MM.1S (cell line): Measurements from ENCODE around the gene IRF8.

Source experiments
- DNase-seq: peaks from one replicate; pipeline ENCODE4 v3.0.0-alpha.2; 2015
- H2AFZ ChIP-seq: fragments of 300-600 bp; sonication (generic); 2 replicates; pipeline ENCODE4 v1.6.0; 2016; ENCODE audit warnings: antibody characterized with exemption, low read length
- H3F3A ChIP-seq: fragments of 300-600 bp; sonication (generic); 2 replicates; pipeline ENCODE4 v1.6.1; 2016; ENCODE audit warnings: mild to moderate bottlenecking, antibody characterized with exemption, low read length, moderate library complexity, mixed read lengths; ENCODE audit not compliant: insufficient read depth
- H3K27ac ChIP-seq: fragments of 300-600 bp; sonication (generic); 2 replicates; pipeline ENCODE4 v1.5.1; 2016; ENCODE audit warnings: mild to moderate bottlenecking, low read length
- H3K27me3 ChIP-seq: fragments of 300-600 bp; sonication (generic); replicated peaks from 2 replicates; pipeline ENCODE4 v1.6.0; 2016; ENCODE audit warnings: low read length; ENCODE audit not compliant: insufficient read depth
- H3K36me3 ChIP-seq: fragments of 300-600 bp; sonication (generic); replicated peaks from 2 replicates; pipeline ENCODE4 v1.6.1; 2016; ENCODE audit warnings: mild to moderate bottlenecking, low read length, mixed read lengths; ENCODE audit not compliant: insufficient read depth
- H3K4me1 ChIP-seq: fragments of 300-600 bp; sonication (generic); 2 replicates; pipeline ENCODE4 v1.6.1; 2016; ENCODE audit warnings: low read length, mixed read lengths
- H3K4me2 ChIP-seq: fragments of 300-600 bp; sonication (generic); 2 replicates; pipeline ENCODE4 v1.6.0; 2016; ENCODE audit warnings: low read depth, low read length
- H3K4me3 ChIP-seq: fragments of 300-600 bp; sonication (generic); 2 replicates; pipeline ENCODE4 v1.5.1; 2016; ENCODE audit warnings: low read length, mixed read lengths
- H3K79me2 ChIP-seq: fragments of 300-600 bp; sonication (generic); 2 replicates; pipeline ENCODE4 v1.6.1; 2016; ENCODE audit warnings: mixed run types, low read length, mixed read lengths
- H3K9ac ChIP-seq: fragments of 300-600 bp; sonication (generic); 2 replicates; pipeline ENCODE4 v1.6.1; 2016; ENCODE audit warnings: low read length, mixed read lengths
- H3K9me2 ChIP-seq: fragments of 300-600 bp; sonication (generic); replicated peaks from 2 replicates; pipeline ENCODE4 v1.6.1; 2016; ENCODE audit warnings: mild to moderate bottlenecking, low read length, mixed read lengths; ENCODE audit not compliant: insufficient read depth
- H3K9me3 ChIP-seq: fragments of 300-600 bp; sonication (generic); replicated peaks from 2 replicates; pipeline ENCODE4 v1.6.1; 2016; ENCODE audit warnings: mild to moderate bottlenecking, low read length, mixed read lengths; ENCODE audit not compliant: insufficient read depth
- H4K20me1 ChIP-seq: fragments of 300-600 bp; sonication (generic); 2 replicates; pipeline ENCODE4 v1.6.1; 2016; ENCODE audit warnings: mild to moderate bottlenecking, low read length, moderate library complexity, mixed read lengths; ENCODE audit not compliant: insufficient read depth
- CTCF ChIP-seq: fragments of 300-600 bp; sonication (generic); IDR thresholded peaks from 2 replicates; pipeline ENCODE4 v1.5.1; 2016; ENCODE audit warnings: antibody characterized with exemption, low read length, mixed read lengths
- EZH2 ChIP-seq: fragments of 300-600 bp; sonication (generic); optimal IDR thresholded peaks from 2 replicates; pipeline ENCODE3; 2017; ENCODE audit warnings: low read depth, mild to moderate bottlenecking, antibody characterized with exemption, low read length, mixed read lengths
- EZH2phosphoT487 ChIP-seq: fragments of 300-600 bp; sonication (generic); IDR thresholded peaks from 2 replicates; pipeline ENCODE4 v1.6.1; 2018; ENCODE audit warnings: antibody characterized with exemption, low read length

Gene IRF8

DNA sequence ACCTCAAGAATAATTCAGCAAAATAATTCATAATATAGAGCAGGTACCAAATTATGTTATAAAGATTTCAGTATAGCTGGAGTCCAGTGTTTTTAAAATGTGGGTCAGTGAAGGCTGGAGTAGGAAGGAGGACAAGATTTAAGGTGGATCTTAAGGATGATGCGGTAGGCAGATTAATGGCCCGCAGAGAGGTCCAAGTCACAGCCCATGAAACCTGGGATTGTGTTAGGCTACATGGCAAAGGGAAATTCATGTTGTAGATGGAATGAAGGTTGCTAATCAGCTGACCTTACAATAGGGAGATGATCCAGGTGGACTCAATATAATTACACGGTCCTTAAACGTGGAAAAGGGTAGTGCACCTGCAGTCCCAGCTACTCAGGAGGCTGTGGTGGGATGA lies 6.2 kb upstream of the IRF8 start:
- Histone ChIP-seq H3K4me3 (no peak overlapping the region), H3F3A (no peaks in the 10 kb centered on the region), H3K36me3 (no peaks in the 10 kb centered on the region), H3K79me2 (no peaks in the 10 kb centered on the region), H3K4me1 (0 out of 2 replicates have a peak, but pooled peaks cover 5% of the 10 kb centered on the region), H3K27ac (no peak overlapping the region), H3K9me3 (no peaks in the 10 kb centered on the region), H3K9me2 (no peaks in the 10 kb centered on the region), H2AFZ (no peak overlapping the region), H3K9ac (no peak overlapping the region), H3K4me2 (no peak overlapping the region), H4K20me1 (no peaks in the 10 kb centered on the region), H3K27me3 (peaks cover 18% of the 10 kb centered on the region)
- TF ChIP-seq EZH2 (no peak), EZH2phosphoT487 (no peak), CTCF (no peak)
- DNase-seq: no peak

GRCh38 chr16:85894266-85894665 lies 4.7 kb upstream of the IRF8 start:
- Histone ChIP-seq H2AFZ (no peak overlapping the region), H3K9me2 (no peaks in the 10 kb centered on the region), H3K4me1 (0 out of 2 replicates have a peak, but pooled peaks cover 1% of the 10 kb centered on the region), H3K27me3 (peaks cover 23% of the 10 kb centered on the region), H3K4me3 (no peak overlapping the region), H3K36me3 (no peaks in the 10 kb centered on the region), H3K9ac (no peak overlapping the region), H3F3A (no peaks in the 10 kb centered on the region), H3K27ac (no peak overlapping the region), H4K20me1 (no peaks in the 10 kb centered on the region), H3K4me2 (no peak overlapping the region), H3K79me2 (no peaks in the 10 kb centered on the region), H3K9me3 (no peaks in the 10 kb centered on the region)
- TF ChIP-seq EZH2: no peak
- TF ChIP-seq CTCF: peak; percentile 6; the same call in 1 of the 2 replicates
- TF ChIP-seq EZH2phosphoT487: no peak
- peak; percentile 16 for DNase-seq

DNA sequence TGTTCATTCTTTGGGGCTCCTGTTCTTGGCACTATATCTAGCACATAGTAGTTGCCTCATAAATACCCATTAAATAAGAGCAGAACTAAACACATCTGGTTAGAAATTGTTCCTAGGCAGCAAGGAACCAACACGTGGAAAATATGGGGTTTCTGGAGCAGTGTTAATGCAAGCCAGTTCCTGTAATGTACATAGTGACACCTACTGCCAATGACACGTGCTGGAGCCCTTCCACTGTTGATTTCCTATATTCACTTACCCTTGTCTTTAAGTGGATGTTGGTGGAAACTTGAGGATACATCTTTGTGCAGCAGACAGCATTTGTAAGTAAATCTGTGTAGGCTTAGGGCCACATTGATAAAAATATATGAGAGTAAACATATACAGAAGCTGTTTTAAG lies 1.6 kb upstream of the IRF8 start:
- no peak overlapping the region for H3K27ac ChIP-seq
- no peak overlapping the region for H3K4me3 ChIP-seq
- peaks cover 20% of the 10 kb centered on the region for H3K27me3 ChIP-seq

More for the DNA sequence above, 1.6 kb upstream of the IRF8 start:
- Histone ChIP-seq H3K4me2 (no peak overlapping the region), H2AFZ (no peak overlapping the region), H3K36me3 (no peaks in the 10 kb centered on the region), H3K9me3 (no peaks in the 10 kb centered on the region), H3K9me2 (no peaks in the 10 kb centered on the region), H3F3A (no peaks in the 10 kb centered on the region; the same call in 1 of the 2 replicates), H3K4me1 (peaks cover 9% of the 10 kb centered on the region), H3K79me2 (no peaks in the 10 kb centered on the region), H4K20me1 (no peaks in the 10 kb centered on the region), H3K9ac (no peak overlapping the region)
- TF ChIP-seq EZH2phosphoT487 (no peak), CTCF (no peak), EZH2 (no peak)
- no peak for DNase-seq
